Measurements from ENCODE around the gene SUFU. TPM values are rescaled to one million over a fixed set of nuclear protein-coding genes. Genes with fewer than 3 reads are reported as not detected.
A peak's percentile ranks its signal among the peaks of the same experiment; 100 is the strongest.
"Not testable (repeated sequence)": the region's sequence is repeated elsewhere in the genome, so short reads cannot be mapped to it uniquely, and the experiment has no call there.

SUFU gene
- total and polyA plus RNA-seq, 2 of the 13 experiments (the other 11 are each of a cell fraction or from before 2014, with no cell fraction given), result 2.9 to 5.5 TPM

DNA sequence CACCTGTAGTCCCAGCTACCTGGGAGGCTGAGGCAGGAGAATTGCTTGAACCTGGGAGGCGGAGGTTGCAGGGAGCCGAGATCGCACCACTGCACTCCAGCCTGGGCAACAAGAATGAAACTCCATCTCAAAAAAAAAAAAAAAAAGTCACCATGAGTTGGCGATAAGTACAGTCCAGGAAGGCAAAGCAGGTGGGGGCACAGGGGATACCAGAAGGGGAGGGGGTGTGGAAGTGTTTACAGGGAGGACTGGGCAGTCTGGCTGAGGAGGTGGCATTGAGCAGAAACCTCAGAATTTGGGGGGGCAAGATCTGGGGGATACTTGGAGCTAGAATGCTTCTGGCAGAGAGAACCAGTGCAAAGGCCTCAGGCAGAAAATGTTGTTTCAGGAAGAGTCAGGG is 163.6 kb downstream of the SUFU start:
- H3K27me3 ChIP-seq (ENCODE audit: control insufficient read depth in 1 of 2, insufficient read depth in 2 of 2, low read length in 2 of 2); ATAC-seq; H3K27ac ChIP-seq (ENCODE audit: extremely low read length, insufficient read depth, low read length); POLR2A ChIA-PET; H2AFZ ChIP-seq (ENCODE audit: low read length); FAIRE-seq; BruUV-seq (replicated peaks); DNase-seq (ENCODE audit: low spot score); H3K36me3 ChIP-seq (replicated peaks in 1 of 2; ENCODE audit: control insufficient read depth in 1 of 2, insufficient read depth in 2 of 2, low read length in 2 of 2); H3K9me3 ChIP-seq (ENCODE audit: low read length); H4K20me1 ChIP-seq (ENCODE audit: insufficient read depth, low read length); H3K79me2 ChIP-seq (ENCODE audit: insufficient read depth, low read length); CTCF ChIA-PET (ENCODE audit: low intra/inter-chr PET ratio, low total read pairs); in situ Hi-C loops (cut with HindIII; ENCODE audit: extremely low pct_ligation_motif_present, low pct_unique_long_range_greater_than_20kb); H3K9ac ChIP-seq (ENCODE audit: insufficient read depth, low read depth, low read length); intact Hi-C loops (cut with micrococcal nuclease; ENCODE audit: unreplicated experiment): not testable (repeated sequence)
- peak overlapping the region; percentile 53 for H3K4me2 ChIP-seq (ENCODE audit: low read depth, low read length)
- peaks cover 88% of the 10 kb centered on the region for H3K4me1 ChIP-seq (ENCODE audit: insufficient read depth, low read length)
- WGBS (ENCODE audit: low lambda C conversion rate), result 45% methylated on average over 4 of the region's 4 CpGs
- peak overlapping the region in 1 of 3 experiments; percentile 25; a peak in 1 of 6 replicates for H3K4me3 ChIP-seq (replicated peaks in 1 of 3; ENCODE audit: insufficient read depth in 1 of 3, low read depth in 2 of 3, low read length in 3 of 3)
- TF ChIP-seq, protein P1, sequence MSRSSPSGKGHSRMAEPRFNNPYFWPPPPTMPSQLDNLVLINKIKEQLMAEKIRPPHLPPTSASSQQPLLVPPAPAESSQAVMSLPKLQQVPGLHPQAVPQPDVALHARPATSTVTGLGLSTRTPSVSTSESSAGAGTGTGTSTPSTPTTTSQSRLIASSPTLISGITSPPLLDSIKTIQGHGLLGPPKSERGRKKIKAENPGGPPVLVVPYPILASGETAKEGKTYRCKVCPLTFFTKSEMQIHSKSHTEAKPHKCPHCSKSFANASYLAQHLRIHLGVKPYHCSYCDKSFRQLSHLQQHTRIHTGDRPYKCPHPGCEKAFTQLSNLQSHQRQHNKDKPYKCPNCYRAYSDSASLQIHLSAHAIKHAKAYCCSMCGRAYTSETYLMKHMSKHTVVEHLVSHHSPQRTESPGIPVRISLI (CRISPR knock-in tag; IDR thresholded peaks at IDR 0.05; ENCODE audit: borderline replicate concordance), result peak; percentile 47; the same call in 1 of the 2 replicates

GRCh38 chr10:102668326-102669107 is 164.7 kb downstream of the SUFU start:
- ChIA-PET POLR2A (interaction anchor here (1.3 to 2.3 kb wide), 3 partner anchors 10 to 26 kb away, joined by 3 to 17 read pairs (median 10); partner anchors contain the start of gene TRIM8), CTCF (ENCODE audit: low intra/inter-chr PET ratio, low total read pairs) (no interaction called here)
- no peak for DNase-seq (ENCODE audit: low spot score)
- WGBS (ENCODE audit: low lambda C conversion rate), result 62% methylated on average over 9 of the region's 10 CpGs
- no peak for FAIRE-seq
- no peaks in the 10 kb centered on the region for H3K9me3 ChIP-seq (ENCODE audit: low read length)
- H3K4me1 ChIP-seq (ENCODE audit: insufficient read depth, low read length), result peaks cover 98% of the 10 kb centered on the region
- intact Hi-C loops (cut with micrococcal nuclease; ENCODE audit: unreplicated experiment) (no loop called here), in situ Hi-C loops (cut with HindIII; ENCODE audit: extremely low pct_ligation_motif_present, low pct_unique_long_range_greater_than_20kb) (no loop called here)
- no peak for ATAC-seq
- H3K27me3 ChIP-seq (ENCODE audit: control insufficient read depth in 1 of 2, insufficient read depth in 2 of 2, low read length in 2 of 2), result no peaks in the 10 kb centered on the region
- H3K4me3 ChIP-seq (replicated peaks in 1 of 3; ENCODE audit: insufficient read depth in 1 of 3, low read depth in 2 of 3, low read length in 3 of 3), result no peak overlapping the region
- BruUV-seq (replicated peaks), result no TSS peak
- no peaks in the 10 kb centered on the region for H4K20me1 ChIP-seq (ENCODE audit: insufficient read depth, low read length)
- no peak overlapping the region for H3K27ac ChIP-seq (ENCODE audit: extremely low read length, insufficient read depth, low read length)
- no peaks in the 10 kb centered on the region for H3K79me2 ChIP-seq (ENCODE audit: insufficient read depth, low read length)
- H3K36me3 ChIP-seq (replicated peaks in 1 of 2; ENCODE audit: control insufficient read depth in 1 of 2, insufficient read depth in 2 of 2, low read length in 2 of 2), result no peaks in the 10 kb centered on the region
- no peak overlapping the region for H2AFZ ChIP-seq (ENCODE audit: low read length)
- H3K4me2 ChIP-seq (ENCODE audit: low read depth, low read length), result peak overlapping the region; percentile 53; the same call in 1 of the 2 replicates
- H3K9ac ChIP-seq (ENCODE audit: insufficient read depth, low read depth, low read length), result no peak overlapping the region
- no peak for TF ChIP-seq ZNF225 (CRISPR knock-in tag; IDR thresholded peaks at IDR 0.05)
- TF ChIP-seq ZMYM3 (CRISPR knock-in tag; IDR thresholded peaks at IDR 0.05), result 0 out of 2 replicates have a peak, but pooled peaks have one; percentile 15

Data from HepG2 (cell line).